GM12891 (cell line): ENCODE data around the gene PEX5L.

ENCODE experiments used
- PAX5 ChIP-seq: IDR thresholded peaks from 2 replicates; pipeline ENCODE4 v1.6.1; 2011; ENCODE audit warnings: low read length, moderate library complexity, mild to moderate bottlenecking; ENCODE audit not compliant: insufficient read depth, severe bottlenecking
- POLR2A ChIP-seq: IDR thresholded peaks from 2 replicates; pipeline ENCODE4 v1.6.1; 2011; ENCODE audit warnings: low read depth, low read length, control low read depth
- POLR2AphosphoS5 ChIP-seq: IDR thresholded peaks from 2 replicates; pipeline ENCODE4 v1.6.1; 2011; ENCODE audit warnings: low read depth, low read length, control low read depth
- POU2F2 ChIP-seq: IDR thresholded peaks from 2 replicates; pipeline ENCODE4 v1.6.1; 2011; ENCODE audit warnings: low read depth, mild to moderate bottlenecking, control low read depth, low read length, moderate library complexity
- SPI1 ChIP-seq: IDR thresholded peaks from 2 replicates; pipeline ENCODE4 v1.6.1; 2011; ENCODE audit warnings: low read depth, low read length, control low read depth
- TAF1 ChIP-seq: IDR thresholded peaks from 2 replicates; pipeline ENCODE4 v1.6.1; 2011; ENCODE audit warnings: low read depth, low read length, control low read depth

GRCh38 chr3:180000500-180000899, 36.2 kb downstream of the PEX5L start:
- TF ChIP-seq POLR2A (no peak), POLR2AphosphoS5 (no peak), SPI1 (no peak), TAF1 (no peak), POU2F2 (no peak), PAX5 (no peak)
